GM21423 (cell line): ENCODE results near the gene MRPS12.

ENCODE experiments used
- ATAC-seq: cut with Tn5 transposase; IDR thresholded peaks from one replicate; pipeline ENCODE4 v1.9.1; 2021; ENCODE audit warnings: mild to moderate bottlenecking, moderate library complexity; ENCODE audit not compliant: unreplicated experiment

The MRPS12 gene

DNA sequence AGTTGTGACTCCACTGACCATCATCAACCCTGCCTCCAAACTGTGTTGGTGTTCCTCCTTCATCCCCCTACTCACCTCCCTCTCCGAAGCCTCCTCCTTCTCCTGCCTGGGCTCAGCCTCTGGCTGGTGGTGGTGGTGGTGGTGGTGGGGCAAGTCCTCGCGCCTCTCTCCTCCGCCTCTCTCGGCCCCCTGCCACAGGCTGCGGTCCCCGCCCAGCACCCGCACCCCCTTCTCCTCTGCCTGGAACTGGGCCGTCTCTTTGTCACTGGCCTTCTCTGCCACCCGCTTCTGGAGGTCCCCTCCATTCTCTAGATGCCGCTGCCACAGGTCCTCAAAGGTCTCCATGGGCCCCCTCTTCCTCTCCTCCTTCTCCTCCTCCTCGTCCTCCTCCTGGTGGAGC is 20.3 kb upstream of the MRPS12 start:
- ATAC-seq: no peak

DNA sequence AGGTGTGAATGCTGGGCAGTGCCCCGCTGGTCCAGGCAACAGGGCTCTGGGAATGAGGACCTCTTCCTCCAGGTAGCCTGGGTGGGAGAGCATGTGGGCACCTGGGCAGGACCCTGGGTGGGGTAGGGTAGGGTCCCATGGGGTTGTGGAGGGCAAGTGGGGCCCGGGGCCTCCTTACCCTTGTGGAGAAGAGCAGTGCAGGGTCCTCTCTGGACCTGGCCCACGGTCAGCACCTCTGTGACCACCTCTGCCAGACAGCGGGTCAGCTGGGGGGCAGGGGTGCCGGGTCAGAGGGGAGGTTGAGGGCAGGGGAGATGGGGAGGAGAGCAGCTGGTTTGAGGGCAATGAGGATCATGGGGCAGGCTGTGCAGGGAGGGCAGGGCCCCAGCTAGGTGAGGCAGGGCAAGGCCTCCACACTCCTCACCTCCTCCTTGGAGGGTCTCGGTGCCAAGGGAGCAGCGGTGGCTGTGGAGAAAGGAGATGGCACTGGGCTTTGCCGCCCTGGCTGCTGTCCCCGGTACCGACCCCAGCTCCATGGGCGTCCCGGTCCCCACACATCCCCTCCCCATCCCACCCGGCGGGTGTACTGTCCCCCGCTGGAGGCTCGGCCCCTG is 19.2 kb upstream of the MRPS12 start:
- no peak for ATAC-seq

DNA sequence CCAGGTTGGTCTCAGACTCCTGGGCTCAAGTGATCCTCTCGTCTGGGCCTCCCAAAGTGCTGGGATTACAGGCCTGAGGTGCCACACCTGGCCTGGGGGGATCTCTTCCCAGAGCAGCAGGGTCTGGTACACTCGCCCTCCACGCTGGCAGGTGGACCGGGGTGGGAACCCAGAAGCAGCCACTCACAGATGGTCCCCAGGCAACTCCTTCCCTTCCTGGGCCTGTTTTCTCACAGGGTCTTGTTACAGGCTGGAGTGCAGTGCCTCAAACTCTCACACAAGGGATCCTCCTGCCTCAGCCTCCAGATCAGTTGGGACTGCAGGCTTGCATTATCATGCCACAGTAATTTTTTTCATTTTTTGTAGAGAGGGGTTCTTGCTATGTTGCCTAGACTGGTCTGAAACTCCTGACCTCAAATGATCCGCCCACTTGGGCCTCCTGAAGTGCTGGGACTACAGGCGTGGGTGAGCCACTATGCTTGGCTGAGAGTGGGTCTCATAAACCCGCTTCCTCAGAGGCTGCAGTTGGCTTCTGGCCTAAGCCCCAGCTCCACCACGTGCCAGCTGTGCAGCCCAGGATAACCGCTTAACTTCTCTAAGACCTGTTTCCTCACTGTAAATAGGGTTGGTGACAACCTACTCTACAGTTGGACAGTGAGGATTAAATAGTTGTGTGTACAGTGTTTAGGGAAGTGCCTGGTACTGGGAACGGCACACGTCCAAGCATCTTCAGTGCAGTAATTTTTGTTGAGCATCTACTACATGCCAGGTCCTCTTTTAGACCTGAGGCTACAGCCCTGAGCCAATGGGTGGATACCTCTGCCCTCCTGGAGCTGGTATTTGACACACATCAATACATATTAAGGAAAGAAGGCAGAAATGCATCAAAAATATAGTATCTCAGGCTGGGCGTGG is 17.9 kb upstream of the MRPS12 start:
- ATAC-seq: no peak

DNA sequence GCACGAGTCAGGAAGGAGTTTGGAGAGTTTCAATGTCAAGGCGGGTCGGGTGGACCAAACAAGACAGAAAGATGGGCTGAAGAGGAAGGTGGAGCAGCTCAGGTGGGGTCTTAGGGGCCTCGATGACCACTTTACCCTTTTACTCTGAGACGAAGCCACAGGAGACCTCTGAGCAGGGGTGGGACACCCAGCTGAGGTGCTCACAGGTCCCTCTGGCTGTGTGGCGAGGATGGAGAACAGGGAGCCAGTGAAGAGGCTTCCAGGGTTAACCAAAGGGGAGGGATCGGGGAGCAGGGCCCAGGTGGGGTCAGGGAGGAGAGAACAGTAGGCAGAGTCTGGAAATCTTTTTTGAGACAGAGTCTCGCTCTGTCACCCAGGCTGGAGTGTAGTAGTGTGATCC is 16.8 kb upstream of the MRPS12 start:
- ATAC-seq: no peak

DNA sequence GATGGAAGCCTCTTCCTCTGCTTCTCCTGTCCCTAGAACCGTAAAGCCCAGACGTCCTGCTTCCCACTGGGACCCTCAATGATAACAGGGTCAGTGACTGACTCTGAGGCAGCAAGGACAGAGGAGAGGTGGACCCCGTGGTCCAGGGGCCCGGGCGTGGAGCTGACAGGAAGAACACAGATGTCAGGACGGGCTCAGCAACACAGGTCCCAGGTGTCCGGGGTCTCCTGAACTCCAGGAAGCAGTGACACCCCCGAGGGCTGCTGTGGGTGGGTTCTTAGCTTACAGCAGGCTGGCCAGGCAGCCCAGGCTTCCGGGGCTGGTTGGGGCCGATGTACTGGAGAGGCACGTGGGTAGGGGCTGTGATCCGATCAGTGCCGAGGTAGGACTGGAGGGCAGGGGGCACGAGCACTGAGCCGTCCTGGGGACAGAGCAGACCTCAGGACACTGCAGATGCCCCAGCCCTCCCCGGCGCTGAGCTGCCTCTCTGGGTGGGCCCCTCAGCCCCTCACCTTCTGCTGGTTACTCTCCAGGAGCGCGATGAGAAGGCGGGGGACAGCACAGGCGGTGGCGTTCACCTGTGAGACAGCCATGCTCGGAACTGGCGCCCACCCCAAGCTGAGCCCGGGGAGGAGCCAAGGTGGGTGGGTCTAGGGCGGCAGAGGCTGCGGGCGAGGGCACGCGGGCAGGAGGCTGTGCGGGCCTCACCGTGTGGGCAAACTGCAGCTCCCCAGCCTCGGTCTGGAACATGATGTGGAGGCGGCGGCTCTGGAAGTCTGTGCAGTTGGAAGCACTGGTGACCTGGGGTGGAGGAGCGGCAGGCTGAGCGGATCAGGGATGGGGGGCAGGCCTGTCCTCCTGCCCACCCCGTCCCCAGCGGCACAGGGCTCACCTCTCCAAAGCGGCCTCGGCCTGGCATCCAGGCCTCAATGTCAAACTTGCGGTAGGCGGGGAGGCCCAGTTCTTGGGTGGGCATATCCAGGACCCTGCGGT is 15.1 kb upstream of the MRPS12 start:
- no peak for ATAC-seq

DNA sequence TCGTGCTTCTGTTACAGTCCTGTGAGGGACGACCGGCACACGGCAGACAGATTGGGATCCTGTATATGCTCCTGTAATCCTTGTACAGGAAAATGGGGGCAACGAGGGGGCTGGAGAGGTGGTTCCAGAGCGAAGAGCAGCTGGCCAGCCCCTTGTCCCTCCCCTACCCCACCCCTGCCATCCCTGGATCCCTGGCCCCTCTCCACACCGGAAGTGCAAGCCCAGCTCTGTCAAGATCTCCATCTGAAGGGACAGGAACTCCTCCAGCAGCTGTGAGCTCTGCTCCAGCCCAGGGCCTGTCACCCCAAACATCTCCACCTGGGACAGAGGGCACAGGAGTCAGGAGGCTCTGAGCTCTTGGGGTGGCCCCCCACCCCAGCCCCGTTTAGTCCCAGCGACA is 13.2 kb upstream of the MRPS12 start:
- no peak for ATAC-seq

DNA sequence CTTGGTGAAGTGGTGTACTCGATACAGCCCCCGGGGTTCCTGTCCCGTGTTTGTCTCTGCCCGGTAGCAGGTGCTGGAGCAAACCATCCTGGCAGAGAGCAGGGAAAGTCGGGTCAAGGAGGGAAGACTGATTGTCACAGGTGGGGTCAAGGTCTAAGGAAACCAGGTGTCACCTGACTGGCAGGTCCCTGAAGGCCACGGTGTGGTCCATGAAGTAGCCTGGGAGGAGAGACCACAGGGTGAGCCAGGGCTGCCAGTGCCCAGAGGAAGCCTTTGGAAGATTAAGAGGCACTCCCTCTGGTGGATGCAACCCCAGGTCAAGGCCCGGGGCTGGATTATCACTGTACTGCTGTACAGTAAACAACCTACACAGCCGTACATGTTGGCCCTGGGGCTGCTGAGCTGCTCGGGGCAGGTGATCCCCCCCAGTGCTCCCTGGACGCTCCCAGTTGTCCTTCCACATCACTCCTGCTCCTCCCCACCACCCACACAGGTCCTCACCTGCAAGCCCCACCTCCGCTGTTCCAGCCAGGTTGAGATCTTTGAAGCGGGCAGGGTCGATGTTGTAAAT is 12.7 kb upstream of the MRPS12 start:
- ATAC-seq: no peak

DNA sequence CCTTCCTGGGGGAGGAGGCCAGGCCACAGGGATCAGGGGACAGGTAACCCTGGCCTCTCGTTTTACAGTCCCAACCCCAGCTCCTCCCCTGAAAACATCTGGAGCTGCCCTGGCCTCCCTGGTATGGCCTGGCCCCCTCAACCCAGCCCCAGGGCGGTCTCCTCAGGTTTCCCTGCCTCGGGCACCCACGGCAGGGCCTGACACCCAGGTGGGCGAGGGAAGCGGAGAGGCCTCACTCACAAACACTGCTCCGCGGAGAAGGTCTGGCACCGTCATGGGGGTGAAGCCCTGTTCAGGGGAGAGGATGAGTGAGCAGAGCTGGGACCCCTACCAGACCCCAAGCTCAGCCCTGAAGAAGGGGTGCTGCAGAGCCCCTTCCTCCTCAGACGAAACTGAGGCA is 12.2 kb upstream of the MRPS12 start:
- no peak for ATAC-seq

DNA sequence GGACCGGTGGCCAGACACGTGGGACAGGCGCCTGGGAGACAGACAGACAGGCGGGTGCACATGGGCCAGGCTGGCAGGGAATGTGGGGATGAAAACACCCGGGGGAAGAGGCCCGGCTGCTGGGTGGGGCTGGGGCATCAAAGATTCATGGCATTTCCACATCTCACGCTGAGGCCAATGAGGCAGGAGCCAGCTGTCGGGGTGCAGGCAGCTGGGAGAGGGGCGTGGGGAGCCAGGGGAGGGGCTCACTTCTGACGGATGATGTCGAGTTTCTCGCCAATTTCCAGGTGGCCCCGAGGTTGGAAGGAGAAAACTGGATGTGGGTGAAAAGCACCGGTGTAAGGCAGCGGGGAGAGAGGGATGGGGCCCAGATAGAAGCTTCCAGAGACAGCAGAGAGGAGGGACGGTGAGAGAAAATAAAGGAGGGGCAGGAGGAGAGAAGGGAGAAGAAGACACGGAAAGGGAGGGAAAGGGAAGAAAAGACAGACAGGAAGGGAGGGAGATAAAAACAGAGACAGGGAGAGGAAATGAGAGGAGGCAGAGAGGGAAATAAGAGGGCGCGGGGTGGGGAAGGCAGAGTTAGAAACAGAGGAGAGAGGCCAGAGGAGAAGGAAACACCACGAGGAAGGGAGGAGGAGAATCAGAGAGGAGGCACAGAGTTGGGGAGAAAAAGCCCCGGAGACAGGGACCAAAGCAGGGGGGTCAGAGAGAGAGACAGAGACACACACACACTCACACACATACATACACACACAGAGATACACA is 10.7 kb upstream of the MRPS12 start:
- ATAC-seq: no peak

DNA sequence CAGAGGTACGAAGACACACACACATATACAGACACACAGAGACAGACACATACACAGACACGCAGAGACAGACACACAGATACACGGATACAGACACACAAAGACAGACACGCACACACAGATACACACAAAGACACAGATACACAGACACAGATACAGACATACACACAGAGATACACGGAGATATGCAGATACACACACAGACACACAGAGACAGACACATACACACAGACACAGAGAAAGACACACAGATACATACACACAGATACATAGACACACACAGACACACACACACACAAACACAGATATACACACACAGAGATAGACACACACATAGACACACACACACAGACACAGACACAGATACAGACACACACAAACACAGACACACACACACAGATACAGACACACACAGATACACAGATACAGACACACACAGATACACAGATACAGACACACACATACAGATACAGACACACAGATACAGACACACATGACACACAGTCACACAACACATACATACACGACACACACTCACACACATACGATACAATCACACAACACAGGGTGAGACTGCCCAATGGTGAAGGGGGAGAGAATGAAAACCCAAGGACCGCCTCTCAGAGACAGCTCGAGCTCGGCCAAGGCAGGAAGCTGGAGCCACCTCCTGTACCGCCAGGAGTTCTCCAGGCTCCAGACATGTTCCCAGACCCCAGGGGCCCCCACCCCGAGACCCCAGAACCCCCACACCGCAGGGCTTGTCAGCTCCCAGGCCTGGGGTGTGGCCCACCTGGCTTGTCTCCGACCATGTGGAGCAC is 9.9 kb upstream of the MRPS12 start:
- ATAC-seq: no peak

DNA sequence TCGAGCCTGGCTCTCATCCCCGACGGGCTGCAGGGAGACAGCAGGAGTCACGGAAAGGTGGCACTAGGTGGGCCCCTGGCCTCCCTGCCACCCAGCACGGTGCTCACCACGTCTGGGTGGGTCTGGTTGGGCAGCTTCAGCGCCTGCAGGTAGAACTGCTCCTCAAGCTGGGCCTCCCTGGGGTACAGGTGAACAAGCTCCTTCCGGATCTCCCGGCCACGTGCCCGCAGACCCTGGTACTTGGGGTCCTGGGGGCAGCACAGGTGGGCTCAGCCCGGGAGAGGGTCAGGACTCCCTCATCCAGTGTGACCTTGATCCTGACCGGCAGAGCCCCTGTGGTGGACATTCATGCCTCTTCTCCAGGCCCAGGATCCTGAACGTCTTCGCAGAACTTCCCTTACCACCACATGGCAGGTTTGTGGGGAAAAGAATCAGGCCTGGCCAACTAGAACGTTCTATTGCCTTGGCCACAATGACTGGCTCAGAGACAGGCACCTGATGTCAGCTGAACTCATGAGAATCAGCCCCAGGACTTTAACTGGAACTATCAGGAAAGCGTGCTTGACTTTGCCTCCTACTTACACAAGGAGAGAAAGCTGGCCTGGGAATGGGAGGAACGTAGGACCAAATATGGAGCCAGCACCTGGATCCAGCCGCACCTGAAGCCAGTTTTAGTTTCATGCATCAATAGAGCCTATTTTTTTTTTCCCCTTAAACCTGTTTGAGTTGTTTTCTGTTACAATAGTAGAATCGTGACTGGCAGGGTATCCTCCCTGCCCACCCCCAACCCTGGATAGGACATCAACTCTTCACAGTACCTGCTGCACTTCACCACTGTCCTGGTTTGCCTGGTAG is 9.1 kb upstream of the MRPS12 start:
- ATAC-seq: no peak

DNA sequence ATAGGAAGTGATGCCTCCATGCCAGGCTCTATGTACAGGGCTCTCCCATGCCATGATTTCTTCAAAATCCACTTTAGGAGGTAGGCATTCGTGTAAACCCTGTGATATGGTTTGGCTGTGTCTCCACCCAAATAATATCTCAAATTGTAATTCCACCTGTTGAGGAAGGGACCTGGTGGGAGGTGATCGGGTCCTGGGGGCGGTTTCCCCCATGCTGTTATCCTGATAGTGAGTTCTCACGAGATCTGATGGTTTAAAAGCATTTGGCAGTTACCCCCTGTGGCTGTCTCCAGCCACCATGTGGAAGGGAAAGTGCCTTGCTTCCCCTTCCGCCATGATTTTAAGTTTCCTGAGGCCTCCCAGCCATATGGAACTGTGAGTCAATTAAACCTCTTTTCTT is 8.3 kb upstream of the MRPS12 start:
- no peak for ATAC-seq

DNA sequence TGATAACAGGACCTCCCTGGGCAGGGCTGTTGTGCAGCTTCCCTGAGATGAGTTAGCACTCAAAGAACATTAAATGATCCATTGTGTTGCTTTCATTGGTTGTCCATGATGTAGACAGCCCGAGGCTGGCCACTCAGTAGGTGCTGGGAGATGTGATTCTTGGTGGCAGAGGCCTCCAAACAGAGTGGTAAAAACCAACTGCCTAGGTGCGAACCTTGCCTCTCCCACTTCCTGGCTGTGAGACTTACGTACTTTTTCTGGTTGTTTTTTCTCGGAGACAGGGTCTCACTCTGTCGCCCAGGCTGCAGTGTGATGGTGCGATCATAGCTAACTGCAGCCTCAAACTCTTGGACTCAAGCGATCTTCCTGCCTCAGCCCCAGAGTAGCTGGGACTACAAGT is 6.4 kb upstream of the MRPS12 start:
- no peak for ATAC-seq

DNA sequence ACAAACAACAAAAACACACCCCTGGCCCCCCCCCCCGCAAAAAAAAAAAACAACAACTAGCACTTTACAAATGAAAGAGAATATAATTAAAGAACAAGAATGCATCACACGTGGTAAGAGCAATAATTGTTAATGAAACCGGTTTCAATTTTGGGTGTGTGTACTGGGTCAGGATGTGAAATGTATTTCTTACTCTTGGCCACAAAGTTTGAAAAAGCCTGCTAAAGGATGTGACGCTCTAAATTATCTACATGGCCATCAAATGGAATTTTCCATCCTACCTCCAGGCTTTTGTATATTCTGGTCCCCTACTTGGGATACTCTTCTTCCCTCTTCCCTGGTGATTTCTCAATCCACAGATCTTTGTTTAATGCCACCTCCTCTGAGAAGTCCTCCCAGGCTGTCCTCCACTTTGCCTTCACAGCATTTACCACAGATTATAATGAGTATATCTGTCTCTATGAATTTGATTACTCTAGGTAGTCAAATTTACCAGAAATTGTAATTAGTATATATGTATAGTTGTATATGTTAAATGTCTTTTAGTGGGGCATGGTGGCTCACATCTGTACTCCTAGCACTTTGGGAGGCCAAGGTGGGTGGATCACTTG is 2.2 kb upstream of the MRPS12 start:
- ATAC-seq: no peak

DNA sequence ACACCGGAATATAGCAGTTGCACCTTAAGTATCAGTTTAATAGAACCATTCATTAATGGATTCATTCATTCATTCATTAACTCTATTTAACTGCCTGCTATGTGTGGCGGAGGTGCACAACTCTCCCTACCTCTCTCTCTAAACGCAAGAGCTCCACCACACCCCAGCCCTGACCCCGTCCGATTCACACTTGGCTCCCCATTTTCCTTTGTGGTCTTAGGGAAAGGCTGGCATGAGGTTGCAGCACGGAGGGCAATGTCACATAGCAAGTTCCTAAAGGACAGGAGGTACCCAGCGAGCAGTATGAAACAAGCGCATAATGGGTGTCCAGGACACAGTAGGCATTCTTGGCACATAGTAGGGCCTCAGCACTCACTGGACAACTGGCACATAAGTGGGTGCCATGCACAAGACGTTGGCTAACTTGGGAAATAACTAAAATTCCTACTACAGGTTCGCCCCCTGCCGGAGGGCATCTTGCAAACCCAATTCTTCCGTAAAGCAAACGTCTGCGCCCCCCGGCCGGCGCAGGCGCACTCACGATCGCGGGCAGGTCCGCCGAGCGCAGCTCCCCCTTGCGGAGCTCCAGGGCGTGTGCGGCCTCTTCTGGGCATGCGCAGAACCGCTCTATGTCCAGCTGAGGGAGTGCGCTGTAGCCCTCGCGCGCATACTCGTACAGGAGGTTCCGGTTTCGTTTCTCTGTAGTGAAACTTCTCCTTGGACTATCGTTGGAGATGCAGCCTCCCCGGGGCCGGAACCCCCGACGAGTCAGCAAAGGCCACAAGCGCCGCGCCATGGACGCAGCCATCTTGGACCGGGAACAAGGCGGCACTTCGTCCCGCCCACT is 592 bp upstream of the MRPS12 start, which contains the start of gene SARS2:
SARS2 (minus strand) TSS at position 835 of the 847 bp plus-strand sequence; CDS start at position 808, 27 bp downstream.
- peak; percentile 70 for ATAC-seq

DNA sequence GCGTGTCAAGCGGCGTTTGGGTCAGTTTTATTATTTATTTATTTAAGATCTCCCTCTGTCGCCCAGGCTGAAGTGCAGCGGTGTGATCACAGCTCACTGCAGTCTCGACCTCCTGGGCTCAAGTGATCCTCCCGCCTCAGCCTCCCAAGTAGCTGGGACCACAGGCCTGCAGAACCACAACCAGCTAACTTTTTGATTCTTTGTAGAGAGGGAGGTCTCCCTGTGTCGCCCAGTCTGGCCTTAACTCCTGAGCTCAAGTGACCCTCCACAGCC is 713 bp downstream of the MRPS12 start:
- no peak for ATAC-seq
